GM12891 (cell line): ENCODE data around the gene PRXL2B.
"Not testable (repeated sequence)": the region's sequence is repeated elsewhere in the genome, so short reads cannot be mapped to it uniquely, and the experiment has no call there.

Experiments
- DNase-seq: peaks from one replicate; pipeline ENCODE4 v3.0.0; 2011; ENCODE audit warnings: low spot score; ENCODE audit not compliant: insufficient read length
- FAIRE-seq: peaks from 2 replicates; lab custom pipeline; 2011; peaks lifted over from hg19 to GRCh38; lab: Jason Lieb, UNC
- PAX5 ChIP-seq: IDR thresholded peaks from 2 replicates; pipeline ENCODE4 v1.6.1; 2011; ENCODE audit warnings: low read length, moderate library complexity, mild to moderate bottlenecking; ENCODE audit not compliant: insufficient read depth, severe bottlenecking
- POLR2A ChIP-seq: IDR thresholded peaks from 2 replicates; pipeline ENCODE4 v1.6.1; 2011; ENCODE audit warnings: low read depth, low read length, control low read depth
- POLR2AphosphoS5 ChIP-seq: IDR thresholded peaks from 2 replicates; pipeline ENCODE4 v1.6.1; 2011; ENCODE audit warnings: low read depth, low read length, control low read depth
- POU2F2 ChIP-seq: IDR thresholded peaks from 2 replicates; pipeline ENCODE4 v1.6.1; 2011; ENCODE audit warnings: low read depth, mild to moderate bottlenecking, control low read depth, low read length, moderate library complexity
- SPI1 ChIP-seq: IDR thresholded peaks from 2 replicates; pipeline ENCODE4 v1.6.1; 2011; ENCODE audit warnings: low read depth, low read length, control low read depth
- TAF1 ChIP-seq: IDR thresholded peaks from 2 replicates; pipeline ENCODE4 v1.6.1; 2011; ENCODE audit warnings: low read depth, low read length, control low read depth

PRXL2B gene

DNA sequence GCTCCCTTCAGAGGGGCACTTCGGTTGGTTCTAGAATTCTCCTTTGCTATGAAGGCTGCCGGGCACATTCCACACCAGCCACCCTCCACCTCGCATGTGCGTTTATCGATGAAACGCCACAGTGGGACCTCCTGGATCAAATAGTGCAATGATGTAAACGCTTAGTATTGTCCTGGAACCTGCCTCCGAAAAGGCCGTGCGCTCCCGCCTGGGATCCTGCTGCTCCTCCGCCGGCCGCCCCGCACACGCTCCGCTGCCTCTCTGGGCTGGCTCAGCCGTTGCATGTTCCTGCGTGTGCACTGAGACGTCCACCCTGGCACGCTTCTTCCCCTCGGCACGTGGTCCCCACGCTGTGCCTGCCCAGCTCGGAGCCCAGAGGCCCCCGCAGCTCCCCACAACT, 34.4 kb upstream of the PRXL2B start:
- TF ChIP-seq PAX5 (no peak), SPI1 (no peak), POU2F2 (no peak), POLR2A (no peak), POLR2AphosphoS5 (no peak)
- FAIRE-seq, result no peak
- no peak for DNase-seq

DNA sequence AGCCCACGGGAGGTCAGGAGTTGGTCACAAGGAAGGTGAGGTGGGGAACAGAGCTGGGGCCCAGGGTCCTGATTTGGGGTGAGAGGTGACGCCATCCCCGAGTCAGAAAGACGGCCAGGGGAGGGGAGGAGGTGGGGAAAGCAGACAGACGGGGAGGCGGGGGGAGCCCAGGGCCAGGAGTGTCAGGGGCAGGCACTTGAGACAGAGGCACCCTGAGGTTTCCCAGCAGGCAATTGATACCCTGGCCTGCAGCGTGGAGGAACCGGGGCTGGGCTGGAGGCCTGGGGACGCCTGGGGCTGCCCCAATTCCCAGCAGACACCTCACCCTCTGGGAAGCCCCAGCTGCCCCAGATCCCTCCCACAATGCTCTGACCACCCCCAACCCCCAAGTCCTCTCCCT, 33.5 kb upstream of the PRXL2B start:
- FAIRE-seq, result peak; percentile 76
- DNase-seq, result not testable (repeated sequence)

DNA sequence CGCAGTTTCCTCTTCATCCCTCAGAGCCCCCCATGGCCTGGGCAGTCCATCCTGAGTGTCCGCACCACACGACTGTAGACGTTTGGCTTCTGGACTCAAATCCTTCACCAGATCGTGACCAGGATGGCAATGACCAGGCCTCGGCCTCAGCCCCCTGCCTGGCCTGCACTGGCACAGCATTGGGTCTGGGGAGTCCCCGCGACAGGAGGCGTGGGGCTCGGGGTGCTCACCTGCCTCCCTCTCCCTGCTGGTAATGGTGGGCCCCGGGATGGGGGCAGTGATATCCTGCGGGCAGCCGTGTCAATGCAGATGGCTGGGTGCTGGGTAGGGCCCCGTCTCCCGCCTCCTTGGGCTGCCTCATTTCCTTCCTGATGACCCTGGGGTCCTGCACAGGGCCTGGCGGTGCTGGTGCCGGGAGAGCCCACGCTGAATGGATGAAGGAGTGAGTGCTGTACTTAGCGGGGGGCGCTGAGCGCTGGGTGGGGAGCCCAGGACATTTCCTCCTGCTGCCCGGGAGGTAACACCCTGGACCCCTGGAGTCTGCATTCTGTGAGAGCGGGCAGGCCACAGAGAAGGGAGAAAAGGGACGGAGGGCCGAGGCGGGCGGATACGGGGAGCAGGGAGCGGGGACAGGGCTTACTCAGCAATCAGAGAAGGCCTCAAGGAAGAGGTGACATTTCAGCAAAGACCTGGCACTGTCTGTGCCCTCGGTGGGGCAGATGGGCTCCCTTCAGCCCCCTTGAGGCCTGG, 32.5 kb upstream of the PRXL2B start:
- FAIRE-seq (no peak), DNase-seq (no peak)
- TF ChIP-seq POU2F2 (no peak), SPI1 (no peak), POLR2A (no peak), POLR2AphosphoS5 (no peak), TAF1 (no peak), PAX5 (no peak)

DNA sequence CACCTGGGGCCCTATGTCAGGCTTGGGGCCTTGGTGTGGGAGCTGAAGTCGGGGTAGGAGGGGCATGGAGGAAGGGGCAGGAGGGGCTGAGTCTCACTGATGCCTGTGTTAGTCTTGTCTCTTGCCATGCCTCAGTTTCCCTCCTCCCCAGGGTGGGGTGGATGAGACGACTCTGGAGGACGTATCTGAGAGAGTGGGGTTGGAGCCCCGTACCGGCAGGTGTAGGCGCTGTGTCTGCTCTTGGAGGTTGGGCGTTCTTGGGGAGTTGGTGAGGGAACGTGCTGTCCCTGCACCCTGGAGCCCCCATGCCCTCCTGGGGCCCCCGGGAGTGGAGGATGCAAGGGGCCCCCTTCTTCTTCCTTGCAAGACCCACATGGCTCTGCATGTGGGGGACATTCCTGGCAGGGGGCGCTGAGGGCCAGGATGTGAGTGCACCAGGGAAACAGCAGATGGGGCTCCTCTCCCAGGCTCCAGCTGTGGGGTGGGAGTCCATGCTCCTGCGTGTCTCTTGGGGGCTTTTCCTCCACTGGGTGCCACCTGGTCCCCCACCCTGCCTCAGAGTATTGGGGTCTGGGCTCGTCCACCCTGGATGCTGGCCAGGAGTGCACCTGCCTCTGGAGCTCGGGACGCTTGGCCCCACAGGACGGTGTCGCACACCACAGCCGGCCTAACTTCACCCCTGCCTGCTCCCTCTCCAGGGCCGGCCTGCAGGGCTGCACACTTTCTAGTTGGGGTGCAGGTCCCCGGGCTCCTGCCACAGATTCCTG, 31.8 kb upstream of the PRXL2B start:
- DNase-seq (peak; percentile 63), FAIRE-seq (no peak)

DNA sequence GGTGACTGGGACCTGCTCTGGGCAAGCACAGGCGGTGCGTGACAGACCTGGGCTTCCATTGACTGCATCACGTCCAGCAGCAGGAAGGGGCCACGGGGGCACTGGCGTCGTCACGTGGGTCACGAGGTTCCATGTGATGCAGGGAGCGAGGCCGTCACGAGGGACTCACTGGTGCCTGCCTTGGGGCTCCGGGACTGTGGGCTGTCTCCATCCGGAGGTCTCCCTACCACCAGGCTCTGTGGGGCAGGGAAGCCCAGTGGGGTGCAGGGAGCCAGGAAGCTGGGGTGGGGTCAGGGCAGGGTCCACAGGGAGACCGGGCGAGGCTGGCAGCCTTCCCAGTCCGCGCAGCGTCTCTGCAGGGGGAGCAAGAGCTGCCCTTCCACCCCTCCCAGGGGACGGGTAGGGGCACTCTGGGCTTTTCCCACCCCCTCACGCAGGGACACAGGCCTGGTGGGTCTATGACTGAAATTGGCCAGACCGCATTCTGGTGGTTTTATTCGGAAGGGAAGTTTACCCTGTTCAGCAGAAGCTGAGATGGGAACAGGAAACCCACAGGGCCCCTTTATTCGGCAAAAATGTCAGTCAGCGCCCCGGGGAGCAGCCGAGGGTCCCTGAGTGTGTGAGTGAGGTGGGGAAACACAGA, 30.8 kb upstream of the PRXL2B start:
- TF ChIP-seq POLR2AphosphoS5, result peak; percentile 47; the same call in 1 of the 2 replicates
- peak; percentile 27; the same call in 1 of the 2 replicates for TF ChIP-seq SPI1
- TF ChIP-seq PAX5, result no peak
- DNase-seq (peak; percentile 75), FAIRE-seq (peak; percentile 92)

More for the DNA sequence above, 31.8 kb upstream of the PRXL2B start:
- TF ChIP-seq SPI1, result no peak
- no peak for TF ChIP-seq PAX5
- TF ChIP-seq POU2F2, result no peak
- no peak for TF ChIP-seq TAF1

DNA sequence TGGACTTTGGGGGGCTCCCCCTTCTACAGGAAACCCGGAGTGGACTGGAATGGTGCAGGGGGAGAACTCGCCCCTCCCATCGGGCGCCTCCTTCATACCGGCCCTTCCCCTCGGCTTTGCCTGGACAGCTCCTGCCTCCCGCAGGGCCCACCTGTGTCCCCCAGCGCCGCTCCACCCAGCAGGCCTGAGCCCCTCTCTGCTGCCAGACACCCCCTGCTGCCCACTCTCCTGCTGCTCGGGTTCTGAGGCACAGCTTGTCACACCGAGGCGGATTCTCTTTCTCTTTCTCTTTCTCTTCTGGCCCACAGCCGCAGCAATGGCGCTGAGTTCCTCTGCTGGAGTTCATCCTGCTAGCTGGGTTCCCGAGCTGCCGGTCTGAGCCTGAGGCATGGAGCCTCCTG, 30.3 kb upstream of the PRXL2B start, which contains the start of gene TNFRSF14:
Gene TNFRSF14 (plus strand): TSS at position 95 of the 401 bp plus-strand sequence. CDS start 294 bp downstream, at position 389.
- DNase-seq (peak; percentile 95), FAIRE-seq (no peak)
- no peak for TF ChIP-seq PAX5
- TF ChIP-seq POU2F2, result no peak
- peak; percentile 66 for TF ChIP-seq POLR2A
- TF ChIP-seq TAF1, result peak; percentile 79
- peak; percentile 21; the same call in 1 of the 2 replicates for TF ChIP-seq POLR2AphosphoS5
- TF ChIP-seq SPI1, result peak; percentile 48

DNA sequence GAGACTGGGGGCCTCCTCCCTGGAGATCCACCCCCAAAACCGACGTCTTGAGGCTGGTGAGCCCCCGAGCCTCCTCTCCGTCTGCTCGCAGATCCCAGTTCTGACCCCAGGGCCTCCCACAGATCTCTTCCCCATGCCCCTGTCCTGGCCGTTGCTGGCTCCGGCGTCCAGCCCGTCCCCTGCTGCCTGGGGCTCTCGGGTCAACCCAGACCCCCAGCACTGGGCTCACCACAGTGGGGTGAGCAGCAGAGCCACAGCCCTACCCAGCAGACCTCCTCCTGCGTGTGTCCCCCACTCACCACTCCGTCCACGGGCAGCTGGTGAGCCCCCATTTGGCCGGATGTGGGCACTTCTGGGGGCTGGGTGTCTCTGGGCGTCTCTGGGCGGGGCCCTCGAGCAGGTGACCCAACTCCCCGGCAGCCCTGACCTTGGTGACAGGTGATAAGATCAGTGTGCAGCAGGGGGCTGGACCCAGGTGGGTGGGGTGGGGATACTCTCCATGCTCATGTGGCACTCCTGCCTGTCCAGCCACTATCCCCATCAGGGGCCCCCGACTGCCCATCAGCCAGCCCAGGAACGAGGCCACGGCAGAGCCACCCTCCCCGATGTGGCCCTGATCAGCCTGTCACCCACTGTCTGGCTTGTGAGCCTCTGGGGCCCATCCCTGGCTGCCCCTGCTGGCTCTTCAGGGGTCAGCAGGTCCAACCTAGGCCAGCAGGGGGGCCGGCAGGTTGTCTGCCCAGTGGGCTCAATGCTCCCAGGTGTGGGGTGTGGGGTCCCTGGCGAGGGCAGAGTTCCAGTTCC, 29.7 kb upstream of the PRXL2B start:
- TF ChIP-seq SPI1 (no peak), POU2F2 (no peak), PAX5 (no peak), POLR2A (no peak), TAF1 (no peak), POLR2AphosphoS5 (no peak)
- FAIRE-seq (no peak), DNase-seq (peak; percentile 80)

DNA sequence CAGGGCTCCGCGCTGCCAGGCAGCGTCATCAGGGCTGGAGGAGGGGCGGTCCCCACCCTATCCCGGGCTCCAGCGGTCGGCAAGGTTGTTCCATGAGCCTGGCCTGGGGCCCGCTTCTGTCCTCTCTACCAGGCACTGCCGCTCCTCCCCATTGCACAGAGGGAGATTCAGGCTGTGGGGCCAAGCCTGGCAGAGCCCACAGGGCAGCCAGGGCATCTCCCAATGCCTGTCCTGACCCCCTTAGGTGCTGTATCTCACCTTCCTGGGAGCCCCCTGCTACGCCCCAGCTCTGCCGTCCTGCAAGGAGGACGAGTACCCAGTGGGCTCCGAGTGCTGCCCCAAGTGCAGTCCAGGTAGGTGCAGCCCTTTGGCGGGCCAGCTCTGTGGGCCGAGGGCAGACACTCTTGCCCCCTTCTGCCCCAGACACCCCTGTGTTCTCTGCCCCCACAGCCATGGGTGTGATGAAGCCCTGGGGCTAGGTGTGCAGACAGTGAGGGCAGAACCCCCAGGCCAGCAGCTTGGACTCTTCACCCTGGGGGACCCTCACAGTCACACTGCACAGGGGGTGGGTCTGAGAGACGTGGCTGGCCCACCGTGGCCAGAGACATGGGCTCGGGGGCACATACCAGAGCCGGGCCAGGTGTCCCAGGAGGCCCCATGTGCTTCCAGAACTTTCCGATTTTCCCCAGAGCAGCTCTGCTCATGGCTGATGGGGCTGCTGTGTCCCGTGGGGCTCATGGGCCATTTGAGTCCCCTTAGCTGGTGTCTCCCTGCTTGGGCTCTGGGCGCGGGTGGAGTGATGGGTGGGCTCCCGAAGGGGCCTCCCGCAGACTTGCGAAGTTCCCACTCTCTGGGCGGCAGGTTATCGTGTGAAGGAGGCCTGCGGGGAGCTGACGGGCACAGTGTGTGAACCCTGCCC, 28.8 kb upstream of the PRXL2B start:
- TF ChIP-seq POLR2AphosphoS5 (no peak), POU2F2 (no peak), PAX5 (no peak), TAF1 (no peak), SPI1 (no peak), POLR2A (no peak)
- FAIRE-seq, result no peak

More for the DNA sequence above, 28.8 kb upstream of the PRXL2B start:
- DNase-seq, result no peak
